ENCODE measurements around the gene KIF1A. TPM values are rescaled to one million over a fixed set of nuclear protein-coding genes. Genes with fewer than 3 reads are reported as not detected.

Gene KIF1A
- total and polyA plus RNA-seq, 2 of the 8 experiments (the other 6 are each of a cell fraction or from before 2014, with no cell fraction given): 61.3 to 281 TPM

DNA sequence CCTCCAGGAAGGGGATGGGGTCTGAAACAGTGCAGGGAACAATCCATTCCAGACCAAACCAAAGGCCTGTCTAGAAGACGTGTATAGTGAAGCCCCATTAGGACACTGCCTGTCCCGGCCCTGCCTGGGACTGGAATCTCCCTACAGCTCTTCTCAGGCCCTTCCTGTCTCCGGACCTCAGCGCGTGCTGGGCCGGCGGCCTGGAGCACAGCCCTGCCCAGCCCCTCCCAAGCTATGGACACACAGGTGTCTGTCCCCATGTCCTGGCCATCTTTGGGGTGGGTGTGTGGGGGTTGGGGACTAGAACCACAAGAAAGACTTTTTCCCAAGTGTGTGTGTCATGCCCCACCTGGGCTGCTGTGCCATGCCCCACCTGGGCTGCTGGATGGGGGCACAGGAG lies 51.8 kb downstream of the KIF1A start (continued):
- no peak for TF ChIP-seq SIRT6 (IDR thresholded peaks at IDR 0.05; ENCODE audit: low read length)
- TF ChIP-seq HDAC6 (IDR thresholded peaks at IDR 0.05; ENCODE audit: low read depth, low read length): no peak
- TF ChIP-seq, protein P1, sequence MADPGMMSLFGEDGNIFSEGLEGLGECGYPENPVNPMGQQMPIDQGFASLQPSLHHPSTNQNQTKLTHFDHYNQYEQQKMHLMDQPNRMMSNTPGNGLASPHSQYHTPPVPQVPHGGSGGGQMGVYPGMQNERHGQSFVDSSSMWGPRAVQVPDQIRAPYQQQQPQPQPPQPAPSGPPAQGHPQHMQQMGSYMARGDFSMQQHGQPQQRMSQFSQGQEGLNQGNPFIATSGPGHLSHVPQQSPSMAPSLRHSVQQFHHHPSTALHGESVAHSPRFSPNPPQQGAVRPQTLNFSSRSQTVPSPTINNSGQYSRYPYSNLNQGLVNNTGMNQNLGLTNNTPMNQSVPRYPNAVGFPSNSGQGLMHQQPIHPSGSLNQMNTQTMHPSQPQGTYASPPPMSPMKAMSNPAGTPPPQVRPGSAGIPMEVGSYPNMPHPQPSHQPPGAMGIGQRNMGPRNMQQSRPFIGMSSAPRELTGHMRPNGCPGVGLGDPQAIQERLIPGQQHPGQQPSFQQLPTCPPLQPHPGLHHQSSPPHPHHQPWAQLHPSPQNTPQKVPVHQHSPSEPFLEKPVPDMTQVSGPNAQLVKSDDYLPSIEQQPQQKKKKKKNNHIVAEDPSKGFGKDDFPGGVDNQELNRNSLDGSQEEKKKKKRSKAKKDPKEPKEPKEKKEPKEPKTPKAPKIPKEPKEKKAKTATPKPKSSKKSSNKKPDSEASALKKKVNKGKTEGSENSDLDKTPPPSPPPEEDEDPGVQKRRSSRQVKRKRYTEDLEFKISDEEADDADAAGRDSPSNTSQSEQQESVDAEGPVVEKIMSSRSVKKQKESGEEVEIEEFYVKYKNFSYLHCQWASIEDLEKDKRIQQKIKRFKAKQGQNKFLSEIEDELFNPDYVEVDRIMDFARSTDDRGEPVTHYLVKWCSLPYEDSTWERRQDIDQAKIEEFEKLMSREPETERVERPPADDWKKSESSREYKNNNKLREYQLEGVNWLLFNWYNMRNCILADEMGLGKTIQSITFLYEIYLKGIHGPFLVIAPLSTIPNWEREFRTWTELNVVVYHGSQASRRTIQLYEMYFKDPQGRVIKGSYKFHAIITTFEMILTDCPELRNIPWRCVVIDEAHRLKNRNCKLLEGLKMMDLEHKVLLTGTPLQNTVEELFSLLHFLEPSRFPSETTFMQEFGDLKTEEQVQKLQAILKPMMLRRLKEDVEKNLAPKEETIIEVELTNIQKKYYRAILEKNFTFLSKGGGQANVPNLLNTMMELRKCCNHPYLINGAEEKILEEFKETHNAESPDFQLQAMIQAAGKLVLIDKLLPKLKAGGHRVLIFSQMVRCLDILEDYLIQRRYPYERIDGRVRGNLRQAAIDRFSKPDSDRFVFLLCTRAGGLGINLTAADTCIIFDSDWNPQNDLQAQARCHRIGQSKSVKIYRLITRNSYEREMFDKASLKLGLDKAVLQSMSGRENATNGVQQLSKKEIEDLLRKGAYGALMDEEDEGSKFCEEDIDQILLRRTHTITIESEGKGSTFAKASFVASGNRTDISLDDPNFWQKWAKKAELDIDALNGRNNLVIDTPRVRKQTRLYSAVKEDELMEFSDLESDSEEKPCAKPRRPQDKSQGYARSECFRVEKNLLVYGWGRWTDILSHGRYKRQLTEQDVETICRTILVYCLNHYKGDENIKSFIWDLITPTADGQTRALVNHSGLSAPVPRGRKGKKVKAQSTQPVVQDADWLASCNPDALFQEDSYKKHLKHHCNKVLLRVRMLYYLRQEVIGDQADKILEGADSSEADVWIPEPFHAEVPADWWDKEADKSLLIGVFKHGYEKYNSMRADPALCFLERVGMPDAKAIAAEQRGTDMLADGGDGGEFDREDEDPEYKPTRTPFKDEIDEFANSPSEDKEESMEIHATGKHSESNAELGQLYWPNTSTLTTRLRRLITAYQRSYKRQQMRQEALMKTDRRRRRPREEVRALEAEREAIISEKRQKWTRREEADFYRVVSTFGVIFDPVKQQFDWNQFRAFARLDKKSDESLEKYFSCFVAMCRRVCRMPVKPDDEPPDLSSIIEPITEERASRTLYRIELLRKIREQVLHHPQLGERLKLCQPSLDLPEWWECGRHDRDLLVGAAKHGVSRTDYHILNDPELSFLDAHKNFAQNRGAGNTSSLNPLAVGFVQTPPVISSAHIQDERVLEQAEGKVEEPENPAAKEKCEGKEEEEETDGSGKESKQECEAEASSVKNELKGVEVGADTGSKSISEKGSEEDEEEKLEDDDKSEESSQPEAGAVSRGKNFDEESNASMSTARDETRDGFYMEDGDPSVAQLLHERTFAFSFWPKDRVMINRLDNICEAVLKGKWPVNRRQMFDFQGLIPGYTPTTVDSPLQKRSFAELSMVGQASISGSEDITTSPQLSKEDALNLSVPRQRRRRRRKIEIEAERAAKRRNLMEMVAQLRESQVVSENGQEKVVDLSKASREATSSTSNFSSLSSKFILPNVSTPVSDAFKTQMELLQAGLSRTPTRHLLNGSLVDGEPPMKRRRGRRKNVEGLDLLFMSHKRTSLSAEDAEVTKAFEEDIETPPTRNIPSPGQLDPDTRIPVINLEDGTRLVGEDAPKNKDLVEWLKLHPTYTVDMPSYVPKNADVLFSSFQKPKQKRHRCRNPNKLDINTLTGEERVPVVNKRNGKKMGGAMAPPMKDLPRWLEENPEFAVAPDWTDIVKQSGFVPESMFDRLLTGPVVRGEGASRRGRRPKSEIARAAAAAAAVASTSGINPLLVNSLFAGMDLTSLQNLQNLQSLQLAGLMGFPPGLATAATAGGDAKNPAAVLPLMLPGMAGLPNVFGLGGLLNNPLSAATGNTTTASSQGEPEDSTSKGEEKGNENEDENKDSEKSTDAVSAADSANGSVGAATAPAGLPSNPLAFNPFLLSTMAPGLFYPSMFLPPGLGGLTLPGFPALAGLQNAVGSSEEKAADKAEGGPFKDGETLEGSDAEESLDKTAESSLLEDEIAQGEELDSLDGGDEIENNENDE (IDR thresholded peaks at IDR 0.05; ENCODE audit: insufficient replicate concordance, low read length): no peak
